ENCODE data around the gene HECW1.

Gene HECW1

GRCh38 chr7:43516581-43517342 is 404.3 kb downstream of the HECW1 start:
- no peak for DNase-seq

DNA sequence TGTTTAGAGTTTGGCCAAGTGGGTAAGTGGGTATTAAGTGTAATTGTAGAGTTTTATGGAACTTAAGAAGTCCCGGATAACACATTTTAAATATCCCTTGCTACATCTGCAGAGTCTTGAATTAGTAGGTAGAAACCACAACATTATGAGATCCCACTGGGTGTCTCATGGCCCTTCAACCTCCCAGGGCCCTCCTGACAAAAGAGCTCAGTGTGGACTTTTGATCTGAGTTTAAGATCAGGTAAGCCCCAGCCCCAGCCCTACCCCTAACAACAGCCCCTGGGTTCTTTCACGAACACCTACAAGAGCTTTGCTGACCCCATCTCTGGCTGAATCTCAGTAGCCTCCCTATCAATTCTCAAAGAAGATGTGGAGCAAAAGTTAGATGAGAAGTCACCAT is 405.0 kb downstream of the HECW1 start:
- no peak for DNase-seq

GRCh38 chr7:43520201-43520600 is 407.8 kb downstream of the HECW1 start:
- DNase-seq: no peak

- DNase-seq: no peak
These were observed 410.1 kb downstream of the HECW1 start for GRCh38 chr7:43522406-43523156.

- DNase-seq: no peak
These were observed 416.3 kb downstream of the HECW1 start for GRCh38 chr7:43528576-43529354.

DNA sequence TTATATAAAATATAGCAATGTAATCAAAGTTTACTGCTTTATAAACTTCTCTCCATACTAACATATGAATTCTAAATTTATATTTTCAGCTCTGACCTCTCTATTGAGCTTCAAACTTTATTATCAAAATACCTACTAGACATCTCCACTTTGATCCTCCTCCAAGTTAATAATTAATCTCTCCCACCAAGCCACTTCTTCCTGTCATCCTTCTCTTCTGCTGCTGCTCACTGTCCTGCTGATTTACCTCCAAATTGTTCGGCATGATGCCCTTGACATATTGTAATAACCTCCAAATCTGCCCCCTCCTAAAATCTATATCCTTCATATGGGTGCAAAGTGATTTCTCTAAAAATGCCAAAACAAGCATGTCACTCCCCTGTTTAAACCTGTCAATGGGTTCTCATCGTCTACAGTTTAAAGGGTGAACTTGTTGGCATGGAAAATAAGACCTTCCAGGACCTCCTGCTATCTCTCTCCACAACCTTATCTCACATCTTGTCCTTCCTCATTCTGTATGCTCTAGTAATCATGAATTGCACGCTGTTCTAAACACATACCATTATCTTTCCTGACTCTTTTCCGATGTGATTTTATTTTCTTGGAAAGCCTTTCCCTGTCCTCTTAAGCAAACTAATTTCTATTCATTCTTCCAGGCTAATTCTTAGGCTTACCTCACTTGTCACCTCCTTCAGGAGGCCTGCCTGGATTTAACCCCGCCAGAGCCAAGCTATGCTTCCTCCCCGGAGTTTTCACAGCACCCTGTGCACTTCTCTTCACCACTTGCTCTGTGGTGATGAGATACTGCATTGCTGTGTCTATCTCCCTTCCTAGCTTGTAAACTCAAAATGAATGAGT is 418.3 kb downstream of the HECW1 start:
- peak in 1 of 2 experiments; percentile 9 for DNase-seq

- DNase-seq: no peak
These were observed 419.3 kb downstream of the HECW1 start for GRCh38 chr7:43531700-43532099.

DNA sequence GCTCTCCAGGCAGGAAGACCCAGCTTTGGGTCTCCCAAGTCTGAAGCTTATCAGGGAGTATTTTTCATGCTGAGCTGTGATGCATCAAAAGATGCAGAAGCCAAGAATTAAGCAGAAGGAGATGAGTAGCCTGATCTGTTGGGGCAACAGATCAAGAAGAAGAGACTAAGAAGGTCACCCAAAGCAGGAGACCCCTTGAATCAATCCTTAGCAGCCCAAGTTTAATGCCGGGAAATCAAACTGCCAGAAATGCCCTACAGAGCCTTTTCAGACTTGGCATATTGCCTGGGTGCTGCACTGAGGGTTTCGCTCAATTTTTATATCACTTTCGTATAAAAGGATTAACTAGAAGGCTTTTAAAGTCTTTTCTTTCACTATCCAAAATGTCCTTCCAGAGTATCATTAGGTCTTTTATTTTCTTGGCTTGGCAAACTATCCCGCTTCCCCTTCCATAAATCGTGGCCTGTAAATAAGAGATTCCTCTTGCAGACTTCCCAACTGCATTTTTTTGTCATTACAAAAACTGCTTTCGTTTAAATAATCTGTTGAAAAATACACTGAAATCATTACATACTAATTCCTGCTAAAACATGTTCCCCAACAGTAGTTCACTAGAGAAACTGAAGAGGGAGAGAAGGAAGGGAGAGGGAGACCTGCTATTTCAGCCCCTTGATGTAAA is 421.5 kb downstream of the HECW1 start:
- no peak for DNase-seq

GRCh38 chr7:43535031-43535451 is 422.6 kb downstream of the HECW1 start:
- DNase-seq: no peak

DNA sequence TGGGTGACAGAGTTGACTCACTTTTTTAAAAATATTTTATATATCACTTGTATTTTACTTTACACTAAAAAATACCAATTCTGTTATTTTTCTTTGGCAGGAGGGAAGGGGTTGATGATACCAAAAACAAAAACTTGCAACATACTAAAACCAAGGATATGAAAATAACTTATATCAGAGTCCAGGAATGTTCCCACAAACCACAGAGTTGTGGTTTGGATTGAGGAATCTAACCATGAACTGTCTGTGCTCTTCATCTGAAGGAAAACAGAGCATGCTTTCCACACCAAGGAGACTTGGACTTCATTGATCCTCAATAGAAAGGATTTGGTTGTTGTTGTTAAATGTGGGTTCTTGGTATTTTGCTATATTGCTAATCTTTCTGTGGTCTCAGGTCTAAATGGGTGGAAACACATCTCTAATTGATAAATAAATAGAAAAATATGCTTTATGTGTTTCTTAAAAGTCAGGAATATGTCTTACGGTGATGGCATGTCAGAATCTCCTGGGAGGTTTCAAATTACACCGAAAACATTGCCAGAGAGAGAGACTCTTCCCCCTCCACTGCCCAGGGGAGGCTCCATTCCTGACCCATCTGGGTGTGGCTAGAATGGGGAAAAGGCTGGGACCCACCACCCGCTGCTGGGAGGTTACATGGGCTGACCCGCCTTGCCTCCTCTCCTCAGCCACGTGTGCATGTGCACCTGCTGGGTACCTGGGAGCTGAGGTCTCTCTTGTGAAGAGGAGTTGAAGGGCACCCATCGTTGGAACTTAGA is 423.6 kb downstream of the HECW1 start:
- DNase-seq: peak in 1 of 2 experiments; percentile 2

GRCh38 chr7:43536773-43537172 is 424.3 kb downstream of the HECW1 start:
- no peak for DNase-seq

DNA sequence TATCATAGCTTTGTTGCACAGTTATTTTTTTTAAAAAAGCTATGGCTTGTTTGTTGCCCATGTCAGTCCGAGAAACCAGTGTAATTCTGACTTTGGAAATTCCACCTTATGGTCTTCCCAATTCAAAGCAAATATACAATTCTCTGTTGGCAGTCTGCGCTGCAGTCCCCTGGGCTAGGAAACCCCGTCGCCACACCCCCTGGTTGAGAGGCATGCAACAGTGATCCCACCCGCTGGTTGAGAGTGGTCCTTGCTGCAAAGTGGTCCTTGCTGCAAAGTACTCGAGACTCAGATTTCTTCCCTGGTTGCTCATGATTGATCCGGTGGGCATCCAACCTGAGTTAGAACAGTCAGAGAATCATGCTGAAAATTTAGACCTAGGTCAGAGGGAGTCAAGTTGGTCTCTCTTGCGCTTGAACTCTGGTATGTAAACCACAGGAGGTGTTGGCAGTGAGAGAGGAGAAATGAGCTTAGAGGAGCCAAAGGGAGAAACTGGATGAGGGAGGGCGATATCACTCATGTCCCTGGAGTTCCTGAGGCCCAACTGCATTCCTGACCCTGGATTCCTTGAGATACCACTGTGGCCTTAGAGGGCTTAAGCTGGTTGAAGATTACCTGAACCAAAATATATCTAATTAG is 425.4 kb downstream of the HECW1 start:
- no peak for DNase-seq

- no peak for DNase-seq
These were observed 425.9 kb downstream of the HECW1 start for GRCh38 chr7:43538404-43538771.

GRCh38 chr7:43540471-43540870 is 428.0 kb downstream of the HECW1 start:
- no peak for DNase-seq

GRCh38 chr7:43542716-43543115 is 430.3 kb downstream of the HECW1 start:
- no peak for DNase-seq

DNA sequence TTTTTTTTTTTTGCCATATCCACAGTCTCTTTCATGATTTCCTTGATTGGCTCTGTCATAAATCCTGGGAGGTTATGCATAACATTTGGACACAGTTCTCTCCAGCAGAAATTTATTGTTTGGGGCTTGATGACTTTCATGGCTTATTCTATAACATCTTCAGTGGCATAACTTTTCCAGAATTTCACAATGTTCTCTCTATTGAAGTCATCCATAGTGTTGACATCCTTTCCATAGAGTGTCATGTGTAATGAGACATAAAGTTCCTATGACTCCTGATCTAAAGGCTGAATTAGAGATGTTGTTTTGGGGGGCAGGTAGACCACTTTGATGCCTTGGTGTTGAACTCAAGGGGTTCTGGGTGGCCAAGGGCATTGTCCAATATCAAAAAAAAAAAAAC is 433.8 kb downstream of the HECW1 start:
- no peak for DNase-seq

GRCh38 chr7:43550427-43550826 is 438.0 kb downstream of the HECW1 start:
- no peak for DNase-seq

DNA sequence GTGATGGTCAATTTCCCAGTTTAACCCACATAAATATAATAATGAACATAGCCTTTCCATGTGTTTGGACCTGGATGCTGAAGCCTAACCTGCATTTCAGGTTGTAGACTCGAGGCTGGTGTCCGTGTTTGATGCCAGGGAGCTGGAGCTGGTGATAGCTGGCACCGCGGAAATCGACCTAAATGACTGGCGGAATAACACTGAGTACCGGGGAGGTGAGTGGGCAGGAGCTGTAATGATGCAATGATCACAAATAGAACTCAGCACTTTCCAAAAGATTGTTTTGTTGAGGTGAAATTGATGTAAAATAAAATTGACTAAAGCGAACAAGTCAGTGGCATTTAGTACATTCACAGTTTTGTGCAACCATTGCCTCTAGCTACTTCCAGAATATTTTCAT is 439.7 kb downstream of the HECW1 start:
- no peak for DNase-seq

- no peak for DNase-seq
These were observed 441.6 kb downstream of the HECW1 start for GRCh38 chr7:43553999-43554398.

DNA sequence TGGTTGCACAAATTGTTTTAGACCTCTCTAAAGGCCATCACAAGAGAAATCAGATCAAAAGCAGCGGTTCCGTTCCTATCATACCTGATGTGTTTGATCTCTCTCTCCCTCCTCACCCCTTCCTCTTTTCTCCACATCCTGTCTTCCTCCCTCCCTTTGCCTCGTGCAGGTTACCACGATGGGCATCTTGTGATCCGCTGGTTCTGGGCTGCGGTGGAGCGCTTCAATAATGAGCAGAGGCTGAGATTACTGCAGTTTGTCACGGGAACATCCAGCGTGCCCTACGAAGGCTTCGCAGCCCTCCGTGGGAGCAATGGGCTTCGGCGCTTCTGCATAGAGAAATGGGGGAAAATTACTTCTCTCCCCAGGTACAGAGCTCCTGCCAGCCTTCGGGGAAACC is 442.0 kb downstream of the HECW1 start:
- DNase-seq: no peak
